Fibroblast of mammary gland (primary cell): ENCODE measurements around the gene TRAP1.

Source experiments
- DNase-seq: peaks from one replicate; pipeline ENCODE4 v3.0.0-alpha.2; 2010; ENCODE audit warnings: low read depth
- H3K4me3 ChIP-seq: 2 replicates; pipeline ENCODE4 v1.5.1; 2011; ENCODE audit warnings: low read depth, mild to moderate bottlenecking, low read length, moderate library complexity; ENCODE audit not compliant: control insufficient read depth
- CTCF ChIP-seq: conservative IDR thresholded peaks from 2 replicates; pipeline ENCODE4 v1.5.1; 2011; ENCODE audit warnings: low read depth, low read length, inconsistent platforms; ENCODE audit not compliant: control insufficient read depth, insufficient read depth

The TRAP1 gene

GRCh38 chr16:3608069-3608468 is 109.3 kb downstream of the TRAP1 start:
- DNase-seq, result no peak
- no peak for TF ChIP-seq CTCF
- no peak overlapping the region for H3K4me3 ChIP-seq
